ENCODE data around the gene FRY.

The FRY gene

GRCh38 chr13:32277839-32278238, 246.3 kb downstream of the FRY start:
- Histone ChIP-seq H3K4me2 (ENCODE audit: low read length) (no peak overlapping the region), H3K36me3 (ENCODE audit: control insufficient read depth, insufficient read depth, low read length) (no peaks in the 10 kb centered on the region), H2AFZ (no peak overlapping the region), H3K79me2 (no peaks in the 10 kb centered on the region), H3K9ac (no peak overlapping the region), H3K27me3 (ENCODE audit: control insufficient read depth, insufficient read depth, low read length) (no peaks in the 10 kb centered on the region), H3K4me3 (ENCODE audit: low read depth, low read length) (no peak overlapping the region), H3K9me3 (ENCODE audit: control insufficient read depth, low read length) (no peaks in the 10 kb centered on the region), H3K27ac (no peak overlapping the region), H3K4me1 (no peaks in the 10 kb centered on the region)
- TF ChIP-seq CTCF (IDR thresholded peaks at IDR 0.05), result no peak

GRCh38 chr13:32278426-32278825, 246.9 kb downstream of the FRY start:
- no peak overlapping the region for H2AFZ ChIP-seq
- H3K9me3 ChIP-seq (ENCODE audit: control insufficient read depth, low read length), result no peaks in the 10 kb centered on the region
- H3K4me2 ChIP-seq (ENCODE audit: low read length), result no peak overlapping the region
- H3K9ac ChIP-seq, result no peak overlapping the region
- no peak for TF ChIP-seq CTCF (IDR thresholded peaks at IDR 0.05)
- no peaks in the 10 kb centered on the region for H3K79me2 ChIP-seq
- H3K27ac ChIP-seq, result no peak overlapping the region
- no peaks in the 10 kb centered on the region for H3K27me3 ChIP-seq (ENCODE audit: control insufficient read depth, insufficient read depth, low read length)
- H3K4me3 ChIP-seq (ENCODE audit: low read depth, low read length), result no peak overlapping the region
- no peaks in the 10 kb centered on the region for H3K4me1 ChIP-seq
- H3K36me3 ChIP-seq (ENCODE audit: control insufficient read depth, insufficient read depth, low read length), result no peaks in the 10 kb centered on the region

- no peak overlapping the region for H3K4me3 ChIP-seq (ENCODE audit: low read depth, low read length)
- no peak overlapping the region for H2AFZ ChIP-seq
- TF ChIP-seq CTCF (IDR thresholded peaks at IDR 0.05), result no peak
- no peaks in the 10 kb centered on the region for H3K36me3 ChIP-seq (ENCODE audit: control insufficient read depth, insufficient read depth, low read length)
- H3K79me2 ChIP-seq, result no peaks in the 10 kb centered on the region
- no peak overlapping the region for H3K4me2 ChIP-seq (ENCODE audit: low read length)
- no peaks in the 10 kb centered on the region for H3K27me3 ChIP-seq (ENCODE audit: control insufficient read depth, insufficient read depth, low read length)
- no peaks in the 10 kb centered on the region for H3K9me3 ChIP-seq (ENCODE audit: control insufficient read depth, low read length)
- H3K9ac ChIP-seq, result no peak overlapping the region
- no peak overlapping the region for H3K27ac ChIP-seq
- H3K4me1 ChIP-seq, result peaks cover 4% of the 10 kb centered on the region
Observed at GRCh38 chr13:32281096-32281495, 249.5 kb downstream of the FRY start.

- no peak overlapping the region for H2AFZ ChIP-seq
- no peak overlapping the region for H3K9ac ChIP-seq
- no peaks in the 10 kb centered on the region for H3K79me2 ChIP-seq
- no peaks in the 10 kb centered on the region for H3K36me3 ChIP-seq (ENCODE audit: control insufficient read depth, insufficient read depth, low read length)
- H3K4me3 ChIP-seq (ENCODE audit: low read depth, low read length), result no peak overlapping the region
- no peak overlapping the region for H3K27ac ChIP-seq
- no peaks in the 10 kb centered on the region for H3K27me3 ChIP-seq (ENCODE audit: control insufficient read depth, insufficient read depth, low read length)
- H3K4me2 ChIP-seq (ENCODE audit: low read length), result no peak overlapping the region
- no peak for TF ChIP-seq CTCF (IDR thresholded peaks at IDR 0.05)
- no peaks in the 10 kb centered on the region for H3K9me3 ChIP-seq (ENCODE audit: control insufficient read depth, low read length)
- H3K4me1 ChIP-seq, result peaks cover 4% of the 10 kb centered on the region
Observed at GRCh38 chr13:32282096-32282711, 250.6 kb downstream of the FRY start.

- no peaks in the 10 kb centered on the region for H3K36me3 ChIP-seq (ENCODE audit: control insufficient read depth, insufficient read depth, low read length)
Observed at GRCh38 chr13:32284927-32285632, 253.5 kb downstream of the FRY start.

More at GRCh38 chr13:32284927-32285632, 253.5 kb downstream of the FRY start:
- Histone ChIP-seq H3K9me3 (ENCODE audit: control insufficient read depth, low read length) (no peaks in the 10 kb centered on the region), H3K9ac (no peak overlapping the region), H3K4me3 (ENCODE audit: low read depth, low read length) (no peak overlapping the region), H3K4me1 (peaks cover 4% of the 10 kb centered on the region), H2AFZ (peak overlapping the region; percentile 33), H3K4me2 (ENCODE audit: low read length) (peak overlapping the region; percentile 54), H3K79me2 (no peaks in the 10 kb centered on the region), H3K27ac (peak overlapping the region; percentile 33), H3K27me3 (ENCODE audit: control insufficient read depth, insufficient read depth, low read length) (no peaks in the 10 kb centered on the region)
- TF ChIP-seq CTCF (IDR thresholded peaks at IDR 0.05), result no peak

Measured in parathyroid adenoma (tissue), 2 donors.